Measurements from ENCODE around the gene CENPF. TPM values are rescaled to one million over a fixed set of nuclear protein-coding genes. Genes with fewer than 3 reads are reported as not detected.

The CENPF gene
- total RNA-seq, 2 experiments from 2014 or later, result 70.6 to 79.4 TPM

Other genes with a start within 250 kb of the CENPF start
- 1 to 10 TPM in 1 of 2 experiments, under 1 TPM in 1; 0.92 to 1.3 TPM for gene PTPN14, start 51.6 kb upstream of the CENPF start, total RNA-seq